22Rv1 (cell line): Measurements from ENCODE around the gene MYL6.

Source experiments
- CTCF ChIP-seq: fragments of 450-650 bp; IDR thresholded peaks from 2 replicates; pipeline ENCODE4 v1.5.1; 2017; ENCODE audit warnings: mild to moderate bottlenecking
- ZFX ChIP-seq: fragments of 450-650 bp; IDR thresholded peaks from 2 replicates; pipeline ENCODE4 v1.6.1; 2017; ENCODE audit warnings: antibody characterized with exemption, borderline replicate concordance

GRCh38 chr12:56190695-56191155 is 32.6 kb downstream of the MYL6 start:
- TF ChIP-seq CTCF: no peak
- no peak for TF ChIP-seq ZFX
